ENCODE data around the gene BBS5.
"Not testable (repeated sequence)": the region's sequence is repeated elsewhere in the genome, so short reads cannot be mapped to it uniquely, and the experiment has no call there.

BBS5 gene

GRCh38 chr2:169490834-169491233, 11.5 kb downstream of the BBS5 start:
- DNase-seq: no peak

GRCh38 chr2:169491378-169491777, 12.1 kb downstream of the BBS5 start:
- DNase-seq: no peak

GRCh38 chr2:169493360-169493759, 14.1 kb downstream of the BBS5 start:
- DNase-seq: no peak

GRCh38 chr2:169495310-169495928, 16.1 kb downstream of the BBS5 start:
- DNase-seq: peak; percentile 3

GRCh38 chr2:169504651-169505050, 25.4 kb downstream of the BBS5 start:
- no peak for DNase-seq

- no peak for DNase-seq
These were observed 28.4 kb downstream of the BBS5 start for GRCh38 chr2:169507698-169508097.

GRCh38 chr2:169509298-169509885, 30.1 kb downstream of the BBS5 start, which contains the start of gene KLHL41:
Gene KLHL41 (plus strand): TSS chr2:169509702. CDS start chr2:169509779, 77 bp downstream.
- no peak for DNase-seq

GRCh38 chr2:169509955-169510354, 30.7 kb downstream of the BBS5 start:
- no peak for DNase-seq

- no peak for DNase-seq
These were observed 31.2 kb downstream of the BBS5 start for GRCh38 chr2:169510496-169510895.

- no peak for DNase-seq
These were observed 32.5 kb downstream of the BBS5 start for GRCh38 chr2:169511818-169512217.

- no peak for DNase-seq
These were observed 33.2 kb downstream of the BBS5 start for GRCh38 chr2:169512525-169512924.

GRCh38 chr2:169513094-169513493, 33.8 kb downstream of the BBS5 start:
- no peak for DNase-seq

- no peak for DNase-seq
These were observed 34.6 kb downstream of the BBS5 start for GRCh38 chr2:169513926-169514325.

GRCh38 chr2:169514758-169515157, 35.5 kb downstream of the BBS5 start:
- DNase-seq: not testable (repeated sequence)

- DNase-seq: not testable (repeated sequence)
These were observed 37.2 kb downstream of the BBS5 start for GRCh38 chr2:169516488-169516995.

- DNase-seq: no peak
These were observed 41.6 kb downstream of the BBS5 start for GRCh38 chr2:169520896-169521295.

GRCh38 chr2:169523681-169524080, 44.4 kb downstream of the BBS5 start:
- DNase-seq: no peak

- DNase-seq: no peak
These were observed 46.1 kb downstream of the BBS5 start for GRCh38 chr2:169525434-169525833.

- no peak for DNase-seq
These were observed 47.2 kb downstream of the BBS5 start for GRCh38 chr2:169526451-169526850.

GRCh38 chr2:169528271-169528701, 49.0 kb downstream of the BBS5 start:
- peak; percentile 5 for DNase-seq

GRCh38 chr2:169539460-169539859, 60.2 kb downstream of the BBS5 start:
- not testable (repeated sequence) for DNase-seq

GRCh38 chr2:169540146-169540545, 60.9 kb downstream of the BBS5 start:
- no peak for DNase-seq

GRCh38 chr2:169542433-169542832, 63.1 kb downstream of the BBS5 start:
- no peak for DNase-seq

GRCh38 chr2:169546756-169547155, 67.5 kb downstream of the BBS5 start:
- DNase-seq: no peak

Measured in NCI-H2171 (cell line).